ENCODE measurements around the gene ELMO1.

The ELMO1 gene

DNA sequence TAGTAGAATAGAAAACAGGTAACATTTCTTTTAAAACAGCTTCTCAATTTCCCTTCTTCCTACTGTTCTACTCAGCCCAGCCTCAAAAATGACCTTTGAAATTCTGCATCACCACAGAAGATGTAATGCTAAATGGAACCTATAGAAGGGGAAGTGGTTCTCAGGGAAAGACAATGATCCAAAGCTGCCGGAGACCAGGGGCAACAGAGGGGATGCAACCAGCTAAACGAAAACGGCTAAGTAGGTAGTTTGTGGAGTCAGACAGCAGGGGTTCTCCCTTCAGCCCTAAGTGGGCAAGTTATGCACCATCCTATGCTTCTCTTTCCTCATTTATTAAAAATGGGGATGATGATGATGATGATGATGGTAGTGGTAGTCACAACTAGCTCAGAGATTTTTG lies 214.3 kb downstream of the ELMO1 start:
- no peak overlapping the region for H3K4me3 ChIP-seq (ENCODE audit: low read depth, low read length)
- DNase-seq (ENCODE audit: low read depth), result no peak
- no peak for TF ChIP-seq POLR2A (IDR thresholded peaks at IDR 0.05; ENCODE audit: extremely low read depth, insufficient read length)
- TF ChIP-seq, protein P1, sequence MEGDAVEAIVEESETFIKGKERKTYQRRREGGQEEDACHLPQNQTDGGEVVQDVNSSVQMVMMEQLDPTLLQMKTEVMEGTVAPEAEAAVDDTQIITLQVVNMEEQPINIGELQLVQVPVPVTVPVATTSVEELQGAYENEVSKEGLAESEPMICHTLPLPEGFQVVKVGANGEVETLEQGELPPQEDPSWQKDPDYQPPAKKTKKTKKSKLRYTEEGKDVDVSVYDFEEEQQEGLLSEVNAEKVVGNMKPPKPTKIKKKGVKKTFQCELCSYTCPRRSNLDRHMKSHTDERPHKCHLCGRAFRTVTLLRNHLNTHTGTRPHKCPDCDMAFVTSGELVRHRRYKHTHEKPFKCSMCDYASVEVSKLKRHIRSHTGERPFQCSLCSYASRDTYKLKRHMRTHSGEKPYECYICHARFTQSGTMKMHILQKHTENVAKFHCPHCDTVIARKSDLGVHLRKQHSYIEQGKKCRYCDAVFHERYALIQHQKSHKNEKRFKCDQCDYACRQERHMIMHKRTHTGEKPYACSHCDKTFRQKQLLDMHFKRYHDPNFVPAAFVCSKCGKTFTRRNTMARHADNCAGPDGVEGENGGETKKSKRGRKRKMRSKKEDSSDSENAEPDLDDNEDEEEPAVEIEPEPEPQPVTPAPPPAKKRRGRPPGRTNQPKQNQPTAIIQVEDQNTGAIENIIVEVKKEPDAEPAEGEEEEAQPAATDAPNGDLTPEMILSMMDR (IDR thresholded peaks at IDR 0.05; ENCODE audit: low read depth, low read length), result no peak
- no peak for TF ChIP-seq MYC (IDR thresholded peaks at IDR 0.05; ENCODE audit: low read depth, low read length)
- TF ChIP-seq, protein P2, sequence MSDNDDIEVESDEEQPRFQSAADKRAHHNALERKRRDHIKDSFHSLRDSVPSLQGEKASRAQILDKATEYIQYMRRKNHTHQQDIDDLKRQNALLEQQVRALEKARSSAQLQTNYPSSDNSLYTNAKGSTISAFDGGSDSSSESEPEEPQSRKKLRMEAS (IDR thresholded peaks at IDR 0.05; ENCODE audit: low read depth, low read length), result no peak

DNA sequence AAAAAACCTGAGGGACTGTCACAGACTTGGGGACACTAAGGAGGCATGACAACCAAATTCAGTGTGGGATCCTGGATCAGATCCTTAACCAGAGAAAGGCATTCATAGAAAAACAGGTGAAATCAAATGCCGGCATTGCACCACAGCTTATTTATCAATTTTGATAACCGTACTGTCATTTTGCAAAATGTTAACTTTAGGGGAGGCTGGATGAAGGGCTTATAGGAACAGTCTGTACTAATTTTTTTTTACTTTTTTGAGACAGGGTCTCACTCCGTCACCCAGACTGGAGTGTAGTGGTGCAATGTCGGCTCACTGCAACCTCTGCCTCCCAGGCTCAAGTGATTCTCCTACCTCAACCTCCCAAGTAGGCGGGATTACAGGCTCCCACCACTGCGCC lies 217.1 kb downstream of the ELMO1 start:
- H3K4me3 ChIP-seq (ENCODE audit: low read depth, low read length), result no peak overlapping the region
- TF ChIP-seq, protein P1 (IDR thresholded peaks at IDR 0.05; ENCODE audit: low read depth, low read length), result no peak
- TF ChIP-seq POLR2A (IDR thresholded peaks at IDR 0.05; ENCODE audit: extremely low read depth, insufficient read length) (no peak), MYC (IDR thresholded peaks at IDR 0.05; ENCODE audit: low read depth, low read length) (no peak)
- TF ChIP-seq, protein P2 (IDR thresholded peaks at IDR 0.05; ENCODE audit: low read depth, low read length), result no peak
- DNase-seq (ENCODE audit: low read depth), result no peak

DNA sequence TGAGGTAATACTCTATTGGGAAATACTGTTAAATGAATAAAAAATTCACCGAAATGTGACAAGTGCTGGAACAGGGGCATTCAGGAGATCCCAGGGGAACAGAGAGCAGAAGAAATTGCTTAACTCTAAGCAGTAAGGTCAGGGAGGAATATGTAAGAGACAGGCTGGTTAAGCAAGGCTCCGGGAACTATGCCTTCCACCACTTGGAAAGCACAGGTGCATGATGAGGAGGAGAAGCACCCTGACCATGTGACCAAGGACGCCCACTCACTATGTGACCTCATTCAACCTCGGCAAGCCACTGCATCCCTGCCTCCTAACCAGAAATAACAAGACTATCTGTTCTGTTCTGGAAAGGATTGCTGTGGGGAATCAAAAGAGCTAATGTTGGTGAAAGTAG lies 218.4 kb downstream of the ELMO1 start:
- DNase-seq (ENCODE audit: low read depth), result peak; percentile 58
- no peak overlapping the region for H3K4me3 ChIP-seq (ENCODE audit: low read depth, low read length)
- TF ChIP-seq, protein P1 (IDR thresholded peaks at IDR 0.05; ENCODE audit: low read depth, low read length), result no peak
- no peak for TF ChIP-seq MYC (IDR thresholded peaks at IDR 0.05; ENCODE audit: low read depth, low read length)
- TF ChIP-seq, protein P2 (IDR thresholded peaks at IDR 0.05; ENCODE audit: low read depth, low read length), result no peak
- no peak for TF ChIP-seq POLR2A (IDR thresholded peaks at IDR 0.05; ENCODE audit: extremely low read depth, insufficient read length)

DNA sequence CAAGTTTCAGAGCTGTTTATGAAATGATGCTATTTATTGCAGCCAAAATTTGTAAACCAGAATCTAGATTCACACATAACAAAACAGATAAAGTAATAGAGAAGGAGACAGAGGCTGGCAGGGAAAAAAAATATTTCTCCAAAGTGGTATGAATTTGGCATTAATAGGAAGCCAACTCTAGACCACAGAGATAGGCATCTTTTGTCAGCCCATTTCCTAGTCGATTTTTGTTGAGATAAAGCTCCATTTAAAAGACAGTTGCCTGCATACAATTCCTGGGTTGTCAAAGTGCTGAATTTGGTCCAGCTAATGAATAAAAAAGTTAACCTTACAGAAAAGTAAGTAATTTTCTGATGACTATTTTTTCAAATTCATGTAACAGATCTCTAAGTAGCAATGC lies 219.3 kb downstream of the ELMO1 start:
- TF ChIP-seq, protein P2 (IDR thresholded peaks at IDR 0.05; ENCODE audit: low read depth, low read length), result no peak
- TF ChIP-seq POLR2A (IDR thresholded peaks at IDR 0.05; ENCODE audit: extremely low read depth, insufficient read length), result no peak
- TF ChIP-seq, protein P1 (IDR thresholded peaks at IDR 0.05; ENCODE audit: low read depth, low read length), result no peak
- no peak for TF ChIP-seq MYC (IDR thresholded peaks at IDR 0.05; ENCODE audit: low read depth, low read length)
- no peak for DNase-seq (ENCODE audit: low read depth)
- H3K4me3 ChIP-seq (ENCODE audit: low read depth, low read length), result no peak overlapping the region

DNA sequence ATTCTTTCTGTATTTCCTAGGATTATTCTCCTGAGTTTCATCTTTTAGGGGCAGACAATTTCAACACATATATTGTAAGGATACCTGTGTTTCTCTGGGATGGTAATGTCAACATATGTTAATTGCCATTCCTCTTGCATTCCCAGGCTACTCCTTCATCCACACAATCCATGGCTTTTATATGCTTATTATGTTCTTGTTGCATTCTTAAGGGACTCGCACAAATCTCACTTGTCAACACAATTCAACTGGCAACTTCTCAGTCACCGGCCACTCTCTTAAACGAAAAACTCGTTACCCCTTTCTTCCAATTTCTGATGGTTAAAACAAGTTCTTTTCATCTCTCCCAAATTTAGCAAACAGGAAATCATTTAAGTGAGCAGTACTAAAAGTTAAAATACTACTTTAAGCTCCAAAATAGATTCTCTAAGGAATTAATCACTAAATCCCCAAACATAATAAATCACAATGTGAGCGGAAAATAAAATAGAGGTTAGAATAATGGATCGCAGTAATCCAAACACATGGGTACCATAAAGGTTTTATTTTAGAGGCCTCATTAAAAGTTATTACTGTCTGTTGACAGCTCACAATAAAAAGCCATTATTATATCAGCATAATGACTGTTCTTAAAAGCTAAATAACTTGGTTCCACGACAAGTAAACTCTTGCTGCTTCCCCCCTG lies 223.2 kb downstream of the ELMO1 start:
- no peak for DNase-seq (ENCODE audit: low read depth)
- no peak overlapping the region for H3K4me3 ChIP-seq (ENCODE audit: low read depth, low read length)
- TF ChIP-seq POLR2A (IDR thresholded peaks at IDR 0.05; ENCODE audit: extremely low read depth, insufficient read length), result no peak
- TF ChIP-seq, protein P1 (IDR thresholded peaks at IDR 0.05; ENCODE audit: low read depth, low read length), result no peak
- TF ChIP-seq MYC (IDR thresholded peaks at IDR 0.05; ENCODE audit: low read depth, low read length), result no peak
- TF ChIP-seq, protein P2 (IDR thresholded peaks at IDR 0.05; ENCODE audit: low read depth, low read length), result no peak

Measured in NB4 (cell line).